Loucy (cell line): ENCODE measurements around the gene TGFBR3L.
"Not testable (repeated sequence)": the region's sequence is repeated elsewhere in the genome, so short reads cannot be mapped to it uniquely, and the experiment has no call there.

Experiments
- H2AFZ ChIP-seq: fragments of 200-600 bp; sonication (generic); 2 replicates; pipeline ENCODE4 v1.6.0; 2016; ENCODE audit warnings: antibody characterized with exemption, mild to moderate bottlenecking, low read length, moderate library complexity
- H3F3A ChIP-seq: fragments of 200-600 bp; 2 replicates; pipeline ENCODE4 v1.6.0; 2016; ENCODE audit warnings: antibody characterized with exemption, low read depth, mild to moderate bottlenecking
- H3K27me3 ChIP-seq: fragments of 200-600 bp; sonication (generic); 2 replicates; pipeline ENCODE4 v1.6.1; 2014; ENCODE audit warnings: low read length, mild to moderate bottlenecking; ENCODE audit not compliant: insufficient read depth, poor library complexity, severe bottlenecking
- H3K36me3 ChIP-seq: fragments of 200-600 bp; sonication (generic); 2 replicates; pipeline ENCODE4 v1.6.1; 2016; ENCODE audit warnings: low read length; ENCODE audit not compliant: insufficient read depth
- H3K4me1 ChIP-seq: fragments of 200-600 bp; sonication (generic); 2 replicates; pipeline ENCODE4 v1.5.1; 2014; ENCODE audit warnings: low read length, mild to moderate bottlenecking; ENCODE audit not compliant: insufficient read depth, poor library complexity, severe bottlenecking
- H3K4me2 ChIP-seq: fragments of 200-600 bp; sonication (generic); 2 replicates; pipeline ENCODE4 v1.6.0; 2014; ENCODE audit warnings: antibody characterized with exemption, low read length, low read depth, mild to moderate bottlenecking; ENCODE audit not compliant: poor library complexity, severe bottlenecking
- H3K4me3 ChIP-seq: fragments of 200-600 bp; sonication (generic); 2 replicates; pipeline ENCODE4 v1.5.1; 2014; ENCODE audit warnings: low read length, mild to moderate bottlenecking, mixed read lengths; ENCODE audit not compliant: poor library complexity, severe bottlenecking
- H3K79me2 ChIP-seq: fragments of 200-600 bp; sonication (generic); 2 replicates; pipeline ENCODE4 v1.6.1; 2014; ENCODE audit warnings: low read length; ENCODE audit not compliant: insufficient read depth
- H3K9ac ChIP-seq: fragments of 200-600 bp; sonication (generic); 2 replicates; pipeline ENCODE4 v1.6.0; 2014; ENCODE audit warnings: mild to moderate bottlenecking, low read depth, low read length, moderate library complexity; ENCODE audit not compliant: poor library complexity, severe bottlenecking
- H3K9me2 ChIP-seq: fragments of 200-600 bp; sonication (generic); replicated peaks from 2 replicates; pipeline ENCODE4 v1.6.1; 2016; ENCODE audit warnings: low read depth, low read length, mixed read lengths
- H3K9me3 ChIP-seq: fragments of 200-600 bp; sonication (generic); 2 replicates; pipeline ENCODE4 v1.6.1; 2014; ENCODE audit warnings: mild to moderate bottlenecking, antibody characterized with exemption, low read length, low read depth; ENCODE audit not compliant: insufficient read depth
- H4K20me1 ChIP-seq: fragments of 200-600 bp; sonication (generic); 2 replicates; pipeline ENCODE4 v1.6.0; 2014; ENCODE audit warnings: antibody characterized with exemption, low read length, mild to moderate bottlenecking; ENCODE audit not compliant: insufficient read depth, poor library complexity, severe bottlenecking
- CTCF ChIP-seq: fragments of 200-600 bp; sonication (generic); conservative IDR thresholded peaks from 2 replicates; pipeline ENCODE4 v1.5.1; 2014; ENCODE audit warnings: mild to moderate bottlenecking, antibody characterized with exemption, low read length
- EZH2phosphoT487 ChIP-seq: fragments of 200-600 bp; IDR thresholded peaks from 2 replicates; pipeline ENCODE4 v1.6.1; 2018; ENCODE audit warnings: antibody characterized with exemption, mild to moderate bottlenecking, moderate library complexity, borderline replicate concordance

The TGFBR3L gene

GRCh38 chr19:7927605-7928333 is 13.1 kb downstream of the TGFBR3L start:
- no peaks in the 10 kb centered on the region for H3K79me2 ChIP-seq
- H3K4me1 ChIP-seq = peaks cover 3% of the 10 kb centered on the region
- H3K4me2 ChIP-seq = no peak overlapping the region
- no peak overlapping the region for H3K9ac ChIP-seq
- H3K9me3 ChIP-seq = no peaks in the 10 kb centered on the region
- H4K20me1 ChIP-seq = peaks cover 2% of the 10 kb centered on the region
- no peaks in the 10 kb centered on the region for H3F3A ChIP-seq
- no peaks in the 10 kb centered on the region for H3K9me2 ChIP-seq
- no peak for TF ChIP-seq EZH2phosphoT487
- no peak for TF ChIP-seq CTCF
- H3K4me3 ChIP-seq = no peak overlapping the region
- H2AFZ ChIP-seq = no peak overlapping the region
- no peaks in the 10 kb centered on the region for H3K27me3 ChIP-seq
- H3K36me3 ChIP-seq = peaks cover 12% of the 10 kb centered on the region; the same call in 1 of the 2 replicates

GRCh38 chr19:7928334-7928706 is 13.7 kb downstream of the TGFBR3L start:
- no peak overlapping the region for H2AFZ ChIP-seq
- no peaks in the 10 kb centered on the region for H3K27me3 ChIP-seq
- no peak for TF ChIP-seq EZH2phosphoT487
- H3K9me2 ChIP-seq = no peaks in the 10 kb centered on the region
- H3K36me3 ChIP-seq = peaks cover 17% of the 10 kb centered on the region; the same call in 1 of the 2 replicates
- no peak overlapping the region for H3K4me3 ChIP-seq
- no peaks in the 10 kb centered on the region for H3F3A ChIP-seq
- no peaks in the 10 kb centered on the region for H3K9me3 ChIP-seq
- no peaks in the 10 kb centered on the region for H4K20me1 ChIP-seq
- no peak overlapping the region for H3K9ac ChIP-seq
- H3K4me2 ChIP-seq = no peak overlapping the region
- H3K4me1 ChIP-seq = peaks cover 3% of the 10 kb centered on the region
- H3K79me2 ChIP-seq = no peaks in the 10 kb centered on the region

- H3K36me3 ChIP-seq = peaks cover 24% of the 10 kb centered on the region; the same call in 1 of the 2 replicates
- no peak overlapping the region for H3K4me3 ChIP-seq
- peaks cover 3% of the 10 kb centered on the region for H3K4me1 ChIP-seq
Observed at GRCh38 chr19:7928741-7929701, 14.4 kb downstream of the TGFBR3L start.

GRCh38 chr19:7930030-7930429 is 15.4 kb downstream of the TGFBR3L start:
- not testable (repeated sequence) for H3K79me2 ChIP-seq, H3K4me1 ChIP-seq, H3K4me2 ChIP-seq, H3K27me3 ChIP-seq, H3K9me3 ChIP-seq, H2AFZ ChIP-seq, H3K9me2 ChIP-seq, H3K9ac ChIP-seq, H4K20me1 ChIP-seq, H3K4me3 ChIP-seq, H3F3A ChIP-seq
- peaks cover 28% of the 10 kb centered on the region; the same call in 1 of the 2 replicates for H3K36me3 ChIP-seq

More at GRCh38 chr19:7928741-7929701, 14.4 kb downstream of the TGFBR3L start:
- Histone ChIP-seq H3K9ac (no peak overlapping the region), H3K9me3 (no peaks in the 10 kb centered on the region), H3F3A (no peaks in the 10 kb centered on the region), H3K4me2 (no peak overlapping the region), H3K27me3 (no peaks in the 10 kb centered on the region), H3K9me2 (no peaks in the 10 kb centered on the region), H2AFZ (no peak overlapping the region), H4K20me1 (no peaks in the 10 kb centered on the region), H3K79me2 (no peaks in the 10 kb centered on the region)
- TF ChIP-seq CTCF (peak; percentile 67), EZH2phosphoT487 (no peak)
